Hepatocyte (in vitro differentiated cells): ENCODE results near the gene TMEM250. TPM values are rescaled to one million over a fixed set of nuclear protein-coding genes. Genes with fewer than 3 reads are reported as not detected.

Experiments
- DNase-seq: peaks from one replicate; pipeline ENCODE4 v3.0.0-alpha.2; 2016; ENCODE audit warnings: low spot score
- H2AFZ ChIP-seq: fragments of 200-600 bp; sonication (generic); 2 replicates; pipeline ENCODE4 v1.6.0; 2016; ENCODE audit warnings: antibody characterized with exemption, mild to moderate bottlenecking
- H3K27ac ChIP-seq: fragments of 200-600 bp; sonication (generic); 2 replicates; pipeline ENCODE4 v1.5.1; 2016; ENCODE audit warnings: mild to moderate bottlenecking
- H3K27me3 ChIP-seq: fragments of 200-600 bp; sonication (generic); 2 replicates; pipeline ENCODE4 v1.6.1; 2016
- H3K36me3 ChIP-seq: fragments of 200-600 bp; sonication (generic); replicated peaks from 2 replicates; pipeline ENCODE4 v1.5.1; 2016; ENCODE audit warnings: low read depth; ENCODE audit not compliant: insufficient read depth
- H3K4me1 ChIP-seq: fragments of 200-600 bp; sonication (generic); 2 replicates; pipeline ENCODE4 v1.5.1; 2016; ENCODE audit warnings: mild to moderate bottlenecking, moderate library complexity; ENCODE audit not compliant: insufficient read depth
- H3K4me2 ChIP-seq: fragments of 200-600 bp; sonication (generic); 2 replicates; pipeline ENCODE4 v1.6.0; 2016
- H3K4me3 ChIP-seq: fragments of 200-600 bp; sonication (generic); 2 replicates; pipeline ENCODE4 v1.5.1; 2016; ENCODE audit warnings: mild to moderate bottlenecking
- H3K79me2 ChIP-seq: fragments of 200-600 bp; sonication (generic); 2 replicates; pipeline ENCODE4 v1.6.0; 2017; ENCODE audit warnings: mild to moderate bottlenecking
- H3K9me2 ChIP-seq: fragments of 200-600 bp; sonication (generic); replicated peaks from 2 replicates; pipeline ENCODE4 v1.6.0; 2017; ENCODE audit warnings: mild to moderate bottlenecking; ENCODE audit not compliant: insufficient read depth
- H3K9me3 ChIP-seq: fragments of 200-600 bp; sonication (generic); 2 replicates; pipeline ENCODE4 v1.5.1; 2016; ENCODE audit warnings: low read depth, mild to moderate bottlenecking
- H4K20me1 ChIP-seq: fragments of 200-600 bp; sonication (generic); 2 replicates; pipeline ENCODE4 v1.6.0; 2016; ENCODE audit warnings: mild to moderate bottlenecking; ENCODE audit not compliant: insufficient read depth, poor library complexity, severe bottlenecking
- EZH2 ChIP-seq: fragments of 200-600 bp; sonication (generic); IDR thresholded peaks from 2 replicates; pipeline ENCODE4 v1.6.1; 2016; ENCODE audit warnings: antibody characterized with exemption, mild to moderate bottlenecking, borderline replicate concordance
- EZH2phosphoT487 ChIP-seq: fragments of 200-600 bp; sonication (generic); IDR thresholded peaks from one replicate; pipeline ENCODE4 v1.6.1; 2018; ENCODE audit warnings: antibody characterized with exemption, mild to moderate bottlenecking, low read depth, moderate library complexity; ENCODE audit not compliant: unreplicated experiment, severe bottlenecking
- WGBS: methylation state at CpG from one replicate; pipeline ENCODE4 v1.1.6; 2016; ENCODE audit warnings: low lambda C conversion rate; ENCODE audit errors: missing lambda C conversion rate; 5-methylcytosine and 5-hydroxymethylcytosine counted together
- polyA plus RNA-seq: library from polyadenylated mRNA; unstranded; fragments of >200 nt; fragmentation: Nextera tagmentation; extraction: Ambion mirVana; gene quantifications from 2 replicates; pipeline ENCODE4 v1.2.1, GENCODE V29; 2016
- total RNA-seq: library from RNA; depleted of rRNA; stranded (reverse); fragments of >200 nt; gene quantifications from 2 replicates; pipeline ENCODE4 v1.2.3, GENCODE V29; 2014
- TF ChIP-seq, protein P1 (sequence below): fragments of 200-600 bp; sonication (generic); IDR thresholded peaks from 2 replicates; pipeline ENCODE4 v1.5.1; 2016; ENCODE audit warnings: antibody characterized with exemption, mild to moderate bottlenecking; ENCODE audit not compliant: poor library complexity

The TMEM250 gene
- total and polyA plus RNA-seq, 2 experiments from 2014 or later: 37.8 to 47.6 TPM

GRCh38 chr9:136081113-136081825, 37.4 kb downstream of the TMEM250 start:
- WGBS: 87% methylated on average over 21 of the region's 27 CpGs
- H2AFZ ChIP-seq: no peak overlapping the region
- peaks cover 61% of the 10 kb centered on the region for H4K20me1 ChIP-seq
- H3K4me1 ChIP-seq: no peaks in the 10 kb centered on the region
- H3K9me2 ChIP-seq: no peaks in the 10 kb centered on the region
- no peak for DNase-seq
- no peaks in the 10 kb centered on the region for H3K27me3 ChIP-seq
- no peak overlapping the region for H3K27ac ChIP-seq
- H3K4me3 ChIP-seq: no peak overlapping the region
- peaks cover 82% of the 10 kb centered on the region for H3K79me2 ChIP-seq
- no peaks in the 10 kb centered on the region for H3K36me3 ChIP-seq
- H3K9me3 ChIP-seq: no peaks in the 10 kb centered on the region
- TF ChIP-seq, protein P1, sequence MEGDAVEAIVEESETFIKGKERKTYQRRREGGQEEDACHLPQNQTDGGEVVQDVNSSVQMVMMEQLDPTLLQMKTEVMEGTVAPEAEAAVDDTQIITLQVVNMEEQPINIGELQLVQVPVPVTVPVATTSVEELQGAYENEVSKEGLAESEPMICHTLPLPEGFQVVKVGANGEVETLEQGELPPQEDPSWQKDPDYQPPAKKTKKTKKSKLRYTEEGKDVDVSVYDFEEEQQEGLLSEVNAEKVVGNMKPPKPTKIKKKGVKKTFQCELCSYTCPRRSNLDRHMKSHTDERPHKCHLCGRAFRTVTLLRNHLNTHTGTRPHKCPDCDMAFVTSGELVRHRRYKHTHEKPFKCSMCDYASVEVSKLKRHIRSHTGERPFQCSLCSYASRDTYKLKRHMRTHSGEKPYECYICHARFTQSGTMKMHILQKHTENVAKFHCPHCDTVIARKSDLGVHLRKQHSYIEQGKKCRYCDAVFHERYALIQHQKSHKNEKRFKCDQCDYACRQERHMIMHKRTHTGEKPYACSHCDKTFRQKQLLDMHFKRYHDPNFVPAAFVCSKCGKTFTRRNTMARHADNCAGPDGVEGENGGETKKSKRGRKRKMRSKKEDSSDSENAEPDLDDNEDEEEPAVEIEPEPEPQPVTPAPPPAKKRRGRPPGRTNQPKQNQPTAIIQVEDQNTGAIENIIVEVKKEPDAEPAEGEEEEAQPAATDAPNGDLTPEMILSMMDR: no peak
- TF ChIP-seq EZH2 (no peak), EZH2phosphoT487 (no peak)
- H3K4me2 ChIP-seq: no peak overlapping the region

- Histone ChIP-seq H3K27me3 (no peaks in the 10 kb centered on the region), H3K4me2 (no peak overlapping the region), H2AFZ (no peak overlapping the region), H3K27ac (no peak overlapping the region), H4K20me1 (peaks cover 57% of the 10 kb centered on the region), H3K36me3 (no peaks in the 10 kb centered on the region), H3K9me2 (no peaks in the 10 kb centered on the region), H3K4me1 (no peaks in the 10 kb centered on the region), H3K9me3 (no peaks in the 10 kb centered on the region), H3K4me3 (no peak overlapping the region), H3K79me2 (peaks cover 80% of the 10 kb centered on the region)
- TF ChIP-seq, protein P1: no peak
- TF ChIP-seq EZH2 (no peak), EZH2phosphoT487 (no peak)
- no peak for DNase-seq
- 90% methylated on average over 23 of the region's 23 CpGs for WGBS
Observed at GRCh38 chr9:136080716-136081112, 38.0 kb downstream of the TMEM250 start.

DNA sequence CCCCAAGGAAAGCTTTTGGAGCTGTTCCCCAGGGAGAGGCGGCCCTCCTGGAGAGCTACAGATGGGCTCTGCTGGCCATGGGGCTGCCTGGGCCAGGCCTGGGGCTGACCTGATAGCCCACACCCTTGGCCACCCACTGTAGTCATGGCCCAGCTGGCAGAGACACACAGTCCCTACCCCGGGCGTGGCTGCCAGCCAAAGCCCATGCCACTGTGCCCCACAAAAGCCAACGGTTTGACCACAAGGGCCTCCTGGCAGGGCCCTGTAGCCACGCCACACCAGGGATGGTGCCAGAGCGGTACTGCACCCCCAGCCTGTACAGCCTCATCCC, 38.8 kb downstream of the TMEM250 start:
- Histone ChIP-seq H3K4me3 (no peak overlapping the region), H3K27me3 (no peaks in the 10 kb centered on the region), H3K79me2 (peaks cover 80% of the 10 kb centered on the region), H3K4me1 (no peaks in the 10 kb centered on the region), H2AFZ (no peak overlapping the region), H3K4me2 (no peak overlapping the region), H3K36me3 (no peaks in the 10 kb centered on the region), H4K20me1 (peaks cover 48% of the 10 kb centered on the region), H3K27ac (no peak overlapping the region), H3K9me3 (no peaks in the 10 kb centered on the region), H3K9me2 (no peaks in the 10 kb centered on the region)
- WGBS: 94% methylated on average over 6 of the region's 6 CpGs
- TF ChIP-seq, protein P1: no peak
- TF ChIP-seq EZH2 (no peak), EZH2phosphoT487 (no peak)
- no peak for DNase-seq
